AG04449 (cell line): ENCODE results near the gene GALNT5.

Experiments
- CTCF ChIA-PET: fragments of 350-600 bp; formaldehyde crosslinking; extraction: SDS; loops from one replicate; lab custom pipeline; 2021; ENCODE audit warnings: antibody characterized with exemption; lab: Yijun Ruan, JAX
- POLR2A ChIA-PET: fragments of 400-600, 350-600 bp; formaldehyde crosslinking; extraction: SDS; loops from one replicate; lab custom pipeline; 2020; ENCODE audit warnings: antibody characterized with exemption, inconsistent platforms; lab: Yijun Ruan, JAX
- DNase-seq: peaks from one replicate; pipeline ENCODE4 v3.0.0-alpha.2; 2010; ENCODE audit warnings: low read depth, low spot score
- H3K4me3 ChIP-seq: 2 replicates; pipeline ENCODE4 v1.5.1; 2011; ENCODE audit warnings: low read depth, mild to moderate bottlenecking, control low read depth, low read length
- TF ChIP-seq, protein P1 (sequence below): IDR thresholded peaks from one replicate; pipeline ENCODE4 v1.5.1; 2011; ENCODE audit warnings: mild to moderate bottlenecking, moderate library complexity, low read length, control low read depth, inconsistent platforms; ENCODE audit not compliant: insufficient read depth; ENCODE audit errors: missing control alignments

The GALNT5 gene, protein sequence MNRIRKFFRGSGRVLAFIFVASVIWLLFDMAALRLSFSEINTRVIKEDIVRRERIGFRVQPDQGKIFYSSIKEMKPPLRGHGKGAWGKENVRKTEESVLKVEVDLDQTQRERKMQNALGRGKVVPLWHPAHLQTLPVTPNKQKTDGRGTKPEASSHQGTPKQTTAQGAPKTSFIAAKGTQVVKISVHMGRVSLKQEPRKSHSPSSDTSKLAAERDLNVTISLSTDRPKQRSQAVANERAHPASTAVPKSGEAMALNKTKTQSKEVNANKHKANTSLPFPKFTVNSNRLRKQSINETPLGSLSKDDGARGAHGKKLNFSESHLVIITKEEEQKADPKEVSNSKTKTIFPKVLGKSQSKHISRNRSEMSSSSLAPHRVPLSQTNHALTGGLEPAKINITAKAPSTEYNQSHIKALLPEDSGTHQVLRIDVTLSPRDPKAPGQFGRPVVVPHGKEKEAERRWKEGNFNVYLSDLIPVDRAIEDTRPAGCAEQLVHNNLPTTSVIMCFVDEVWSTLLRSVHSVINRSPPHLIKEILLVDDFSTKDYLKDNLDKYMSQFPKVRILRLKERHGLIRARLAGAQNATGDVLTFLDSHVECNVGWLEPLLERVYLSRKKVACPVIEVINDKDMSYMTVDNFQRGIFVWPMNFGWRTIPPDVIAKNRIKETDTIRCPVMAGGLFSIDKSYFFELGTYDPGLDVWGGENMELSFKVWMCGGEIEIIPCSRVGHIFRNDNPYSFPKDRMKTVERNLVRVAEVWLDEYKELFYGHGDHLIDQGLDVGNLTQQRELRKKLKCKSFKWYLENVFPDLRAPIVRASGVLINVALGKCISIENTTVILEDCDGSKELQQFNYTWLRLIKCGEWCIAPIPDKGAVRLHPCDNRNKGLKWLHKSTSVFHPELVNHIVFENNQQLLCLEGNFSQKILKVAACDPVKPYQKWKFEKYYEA

DNA sequence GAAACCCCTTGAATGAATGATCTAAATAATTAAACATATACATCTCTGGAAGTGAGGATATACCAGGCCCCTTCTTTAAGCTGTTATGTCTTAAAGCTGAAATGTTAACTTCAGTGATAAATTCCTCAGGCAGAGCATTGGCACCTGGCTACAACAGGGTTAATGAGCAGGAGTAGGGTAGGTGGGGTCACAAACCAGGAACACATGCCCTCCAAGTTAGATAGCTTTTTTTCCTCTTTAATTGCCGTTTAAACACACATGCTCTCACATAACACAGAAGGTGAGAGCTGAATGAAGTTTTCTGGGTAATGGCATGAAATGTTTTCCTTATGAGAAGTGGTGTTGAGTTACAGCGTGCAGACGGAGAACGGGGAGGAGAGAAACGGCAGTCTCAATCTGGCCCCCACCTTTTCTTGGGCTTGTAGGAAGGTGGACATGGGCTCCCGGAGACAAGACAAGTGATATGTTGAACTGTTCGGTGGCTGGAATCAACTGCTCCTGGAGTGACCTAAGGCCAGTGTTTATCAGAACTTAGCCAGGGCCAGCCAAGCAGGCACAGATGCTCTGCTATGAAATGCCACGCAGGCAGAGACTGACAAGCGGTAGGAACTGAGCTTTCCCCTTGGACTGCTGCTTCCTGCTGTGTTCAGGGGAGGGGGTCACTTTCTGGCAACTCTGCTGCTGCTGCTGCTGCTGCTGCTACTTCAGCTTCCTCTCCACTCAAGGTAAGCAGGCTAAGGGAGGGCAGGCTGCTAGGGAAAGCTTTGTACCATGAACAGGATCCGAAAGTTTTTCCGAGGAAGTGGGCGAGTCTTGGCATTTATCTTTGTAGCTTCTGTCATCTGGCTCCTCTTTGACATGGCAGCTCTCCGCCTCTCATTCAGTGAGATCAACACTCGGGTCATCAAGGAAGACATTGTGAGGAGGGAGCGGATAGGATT, at the start of gene GALNT5:
TSS of gene GALNT5 (plus strand) at position 394 of the 941 bp plus-strand sequence. CDS start at position 772, 378 bp downstream.
- DNase-seq = no peak
- CTCF ChIA-PET = interaction anchor here (1.0 to 2.2 kb wide), 3 partner anchors 8 to 64 kb away, joined by 3 to 7 read pairs (median 7); no protein-coding TSS in a partner anchor
- POLR2A ChIA-PET = interaction anchor here (0.7 to 1.3 kb wide), 2 partner anchors 8 to 11 kb away, joined by 3 to 5 read pairs; no protein-coding TSS in a partner anchor
- peak within 1 kb of the TSS; percentile 71 for H3K4me3 ChIP-seq
- TF ChIP-seq, protein P1, sequence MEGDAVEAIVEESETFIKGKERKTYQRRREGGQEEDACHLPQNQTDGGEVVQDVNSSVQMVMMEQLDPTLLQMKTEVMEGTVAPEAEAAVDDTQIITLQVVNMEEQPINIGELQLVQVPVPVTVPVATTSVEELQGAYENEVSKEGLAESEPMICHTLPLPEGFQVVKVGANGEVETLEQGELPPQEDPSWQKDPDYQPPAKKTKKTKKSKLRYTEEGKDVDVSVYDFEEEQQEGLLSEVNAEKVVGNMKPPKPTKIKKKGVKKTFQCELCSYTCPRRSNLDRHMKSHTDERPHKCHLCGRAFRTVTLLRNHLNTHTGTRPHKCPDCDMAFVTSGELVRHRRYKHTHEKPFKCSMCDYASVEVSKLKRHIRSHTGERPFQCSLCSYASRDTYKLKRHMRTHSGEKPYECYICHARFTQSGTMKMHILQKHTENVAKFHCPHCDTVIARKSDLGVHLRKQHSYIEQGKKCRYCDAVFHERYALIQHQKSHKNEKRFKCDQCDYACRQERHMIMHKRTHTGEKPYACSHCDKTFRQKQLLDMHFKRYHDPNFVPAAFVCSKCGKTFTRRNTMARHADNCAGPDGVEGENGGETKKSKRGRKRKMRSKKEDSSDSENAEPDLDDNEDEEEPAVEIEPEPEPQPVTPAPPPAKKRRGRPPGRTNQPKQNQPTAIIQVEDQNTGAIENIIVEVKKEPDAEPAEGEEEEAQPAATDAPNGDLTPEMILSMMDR = no peak

DNA sequence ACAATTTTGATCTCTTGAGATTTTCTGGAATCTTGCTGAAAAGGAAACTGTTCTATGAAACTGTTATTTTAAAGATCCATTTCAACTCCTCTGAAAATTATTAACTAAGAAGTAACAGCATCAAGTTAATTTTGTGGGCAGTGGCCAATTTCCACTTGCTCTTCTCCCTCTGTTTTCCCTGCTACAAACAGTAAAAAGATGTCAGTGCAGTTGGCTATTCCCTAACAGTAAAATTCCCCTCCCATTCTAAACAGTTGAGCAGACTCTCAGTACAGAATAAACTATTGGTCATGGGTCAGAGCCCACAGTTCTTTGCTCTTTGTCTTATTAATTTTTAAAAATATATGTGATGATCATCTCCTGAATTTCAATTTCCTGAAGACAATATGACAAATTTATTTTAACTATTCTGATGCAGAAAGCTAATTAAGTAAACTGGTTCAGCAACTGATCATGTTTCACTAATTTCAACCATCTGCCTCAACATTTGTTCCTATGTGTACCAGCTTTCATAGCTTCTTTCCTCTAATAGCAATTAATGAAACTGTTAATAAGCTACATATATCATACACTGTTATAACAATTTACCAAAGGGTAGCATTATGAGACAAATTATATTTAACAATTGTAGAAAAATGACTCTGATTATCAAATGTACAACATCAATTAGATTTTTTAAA, 41.1 kb upstream of the GALNT5 start:
- TF ChIP-seq, protein P1 = no peak
- no peak for DNase-seq
- H3K4me3 ChIP-seq = no peak overlapping the region
- POLR2A ChIA-PET = no interaction called here
- CTCF ChIA-PET = no interaction called here

DNA sequence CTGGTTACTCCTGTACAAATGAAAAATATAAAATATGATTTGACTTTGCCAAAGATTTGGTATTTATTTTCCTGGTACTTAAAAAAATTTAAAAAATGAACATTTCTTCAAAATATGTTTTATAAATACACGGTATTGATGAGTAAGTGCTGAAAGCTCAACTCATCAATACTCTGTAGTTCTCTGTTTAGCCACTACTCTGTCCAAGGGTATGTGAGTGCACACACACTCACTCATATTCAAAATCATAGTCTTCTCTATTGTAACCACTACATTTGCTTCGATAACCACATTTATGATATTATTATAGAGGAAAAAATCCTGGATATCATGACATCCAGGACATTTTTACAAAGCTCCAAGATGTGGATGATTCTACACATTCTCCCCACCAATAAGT, 40.1 kb upstream of the GALNT5 start:
- no peak for DNase-seq
- H3K4me3 ChIP-seq = no peak overlapping the region
- ChIA-PET POLR2A (no interaction called here), CTCF (interaction anchor here (1.2 kb wide), 1 partner anchor 12 kb away, joined by 5 read pairs; no protein-coding TSS in a partner anchor)
- TF ChIP-seq, protein P1 = no peak

DNA sequence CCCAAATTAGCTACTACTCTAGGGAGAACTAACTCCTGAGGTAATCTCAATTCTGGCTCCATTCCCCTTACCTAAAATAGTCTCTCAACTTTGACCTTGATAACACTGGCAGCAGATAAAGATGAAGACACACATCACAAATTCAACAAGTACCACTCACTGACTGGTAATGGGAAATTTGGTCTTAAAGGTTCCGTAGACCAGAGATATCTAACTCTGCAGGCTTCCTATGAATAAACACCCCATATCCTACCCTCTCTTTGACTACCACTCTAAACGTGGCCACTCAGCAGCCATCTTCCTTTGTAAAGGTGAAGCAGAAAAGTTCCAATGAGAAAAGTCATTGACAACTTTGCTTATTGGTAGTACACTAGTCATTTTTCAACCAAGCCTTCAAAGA, 38.6 kb upstream of the GALNT5 start:
- H3K4me3 ChIP-seq = no peak overlapping the region
- TF ChIP-seq, protein P1 = no peak
- ChIA-PET POLR2A (no interaction called here), CTCF (no interaction called here)
- no peak for DNase-seq

DNA sequence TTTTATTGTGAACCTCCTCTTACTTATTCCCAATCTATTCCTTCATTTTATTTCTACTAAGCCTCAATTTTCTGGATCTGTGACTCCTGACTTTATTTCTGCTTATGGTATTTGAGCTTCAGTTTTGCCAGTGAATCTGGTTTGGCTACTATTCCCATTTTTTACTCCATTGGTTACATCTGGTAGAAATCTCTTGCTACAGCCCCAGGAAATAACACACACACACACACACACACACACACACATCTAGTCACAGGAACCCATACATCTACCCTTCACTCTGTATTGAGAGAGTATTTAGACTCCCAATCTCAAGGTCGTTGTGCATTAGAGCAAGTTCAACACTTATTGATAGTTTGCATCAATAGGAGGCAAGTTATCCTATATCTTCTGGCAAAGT, 37.0 kb upstream of the GALNT5 start:
- TF ChIP-seq, protein P1 = no peak
- no peak overlapping the region for H3K4me3 ChIP-seq
- ChIA-PET CTCF (interaction anchor here (1.3 kb wide), 1 partner anchor 27 kb away, joined by 6 read pairs; no protein-coding TSS in a partner anchor), POLR2A (no interaction called here)
- no peak for DNase-seq
